Liver (tissue), 2 donors: ENCODE data around the gene C19orf25.

Experiments
- EGR1 ChIP-seq, 2 donors: IDR thresholded peaks; 2 replicates each; pipeline ENCODE4 v1.6.1; 2016 to 2018; ENCODE audit warnings: antibody characterized with exemption in 2 of 2, low read depth in 2 of 2
- REST ChIP-seq: IDR thresholded peaks from 2 replicates; pipeline ENCODE4 v1.6.1; 2016; ENCODE audit warnings: antibody characterized with exemption, mild to moderate bottlenecking
- donor health status: healthy.

- no peak for TF ChIP-seq EGR1 (IDR thresholded peaks at IDR 0.05; ENCODE audit: low read depth in 2 of 2)
- no peak for TF ChIP-seq REST
These were observed 38.0 kb downstream of the C19orf25 start for GRCh38 chr19:1441022-1441426.
